HG02798 (cell line): ENCODE data around the gene ABR.
A peak's percentile ranks its signal among the peaks of the same experiment; 100 is the strongest.
"Not testable (repeated sequence)": the region's sequence is repeated elsewhere in the genome, so short reads cannot be mapped to it uniquely, and the experiment has no call there.

Experiments
- ATAC-seq: cut with Tn5 transposase; IDR thresholded peaks from one replicate; pipeline ENCODE4 v1.9.1; 2021; ENCODE audit warnings: mild to moderate bottlenecking; ENCODE audit not compliant: unreplicated experiment, poor library complexity

Gene ABR

DNA sequence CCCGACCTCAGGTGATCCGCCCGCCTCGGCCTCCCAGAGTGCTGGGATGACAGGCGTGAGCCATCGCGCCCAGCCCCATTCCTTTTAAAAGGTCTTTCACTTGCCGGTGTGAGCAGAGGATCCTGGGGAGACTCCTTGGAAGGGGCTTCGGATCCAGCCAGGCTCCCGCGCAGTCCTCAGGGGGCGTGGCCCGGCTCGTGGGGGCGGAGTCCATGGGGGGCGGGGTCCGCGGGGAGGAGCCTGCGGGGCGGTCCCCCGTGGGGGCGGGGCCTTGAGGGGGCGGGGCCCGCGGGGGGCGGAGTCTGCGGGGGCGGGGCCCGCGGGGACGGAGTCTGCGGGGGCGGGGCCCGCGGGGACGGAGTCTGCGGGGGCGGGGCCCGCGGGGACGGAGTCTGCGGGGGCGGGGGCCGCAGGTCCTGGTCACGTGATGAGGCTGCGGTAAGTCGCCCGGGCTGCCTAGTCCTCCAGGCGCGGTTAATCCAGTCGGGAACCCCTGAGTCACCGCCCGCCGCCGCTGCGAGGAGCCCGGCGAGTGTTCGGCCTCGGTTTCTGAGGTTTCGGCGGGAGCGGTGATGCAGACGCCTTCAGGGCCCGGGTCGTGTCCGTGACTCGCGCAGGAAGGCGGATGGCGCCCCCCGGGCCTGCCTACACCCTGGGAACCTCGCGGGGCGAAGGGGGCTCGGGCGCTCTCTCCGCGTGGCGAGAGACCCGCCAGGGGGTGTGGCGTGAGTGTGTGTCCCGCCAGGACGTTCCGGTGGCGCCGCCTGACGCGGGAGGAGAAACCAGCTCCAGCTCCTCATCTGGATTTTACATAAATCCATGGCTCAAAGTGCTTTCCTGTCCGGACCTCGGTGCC, 23.6 kb upstream of the ABR start:
- ATAC-seq = no peak

- no peak for ATAC-seq
Observed at GRCh38 chr17:1202291-1202690, 22.5 kb upstream of the ABR start.

DNA sequence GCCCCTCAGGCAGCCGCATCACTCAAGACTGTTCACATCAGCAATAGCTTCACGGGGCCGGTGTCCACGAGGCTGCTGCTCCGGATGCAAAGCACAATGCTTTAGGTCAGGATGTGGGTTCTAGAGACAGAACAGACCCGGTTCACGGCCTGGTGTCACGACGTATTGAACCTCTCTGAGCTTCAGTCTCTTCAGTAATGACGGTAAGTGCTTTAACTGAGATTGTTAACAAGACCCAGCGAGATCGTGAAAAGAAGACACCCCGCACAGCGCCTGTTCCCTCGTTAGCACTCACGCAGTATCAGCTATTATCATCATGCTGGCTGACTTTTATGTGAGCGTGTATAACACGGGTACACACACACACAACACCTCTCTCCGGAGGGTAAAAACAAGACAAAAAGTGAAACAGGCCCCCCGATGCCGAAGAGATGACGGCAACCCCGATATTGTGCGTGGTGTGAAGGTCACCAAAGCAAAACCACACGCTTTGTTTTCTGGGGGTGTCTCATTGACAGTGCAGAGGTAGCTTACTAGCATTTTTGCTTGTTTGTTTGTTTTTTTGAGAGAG, 21.4 kb upstream of the ABR start:
- no peak for ATAC-seq

DNA sequence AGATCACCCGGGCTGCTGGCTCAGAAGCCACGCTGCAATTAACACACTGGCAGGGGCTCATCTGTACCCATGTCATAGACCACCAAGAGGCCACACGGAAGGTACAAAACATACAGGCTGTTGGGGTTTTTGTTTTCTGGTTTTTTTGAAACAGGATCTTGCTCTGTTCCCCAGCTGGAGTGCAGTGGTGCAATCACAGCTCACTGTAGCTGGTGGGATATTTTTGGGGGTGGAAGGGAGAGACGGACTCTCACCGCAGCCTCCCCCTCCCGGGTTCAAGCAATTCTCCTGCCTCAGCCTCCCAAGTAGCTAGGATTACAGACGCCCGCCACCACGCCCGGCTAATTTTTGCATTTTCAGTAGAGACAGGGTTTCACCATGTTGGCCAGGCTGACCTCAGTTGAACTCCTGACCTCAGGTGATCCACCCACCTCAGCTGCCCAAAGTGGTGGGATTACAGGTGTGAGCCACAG, 19.5 kb upstream of the ABR start:
- not testable (repeated sequence) for ATAC-seq

- ATAC-seq = peak; percentile 67
Observed at GRCh38 chr17:1197781-1198490, 18.2 kb upstream of the ABR start.

GRCh38 chr17:1197379-1197778, 17.6 kb upstream of the ABR start:
- ATAC-seq = no peak

DNA sequence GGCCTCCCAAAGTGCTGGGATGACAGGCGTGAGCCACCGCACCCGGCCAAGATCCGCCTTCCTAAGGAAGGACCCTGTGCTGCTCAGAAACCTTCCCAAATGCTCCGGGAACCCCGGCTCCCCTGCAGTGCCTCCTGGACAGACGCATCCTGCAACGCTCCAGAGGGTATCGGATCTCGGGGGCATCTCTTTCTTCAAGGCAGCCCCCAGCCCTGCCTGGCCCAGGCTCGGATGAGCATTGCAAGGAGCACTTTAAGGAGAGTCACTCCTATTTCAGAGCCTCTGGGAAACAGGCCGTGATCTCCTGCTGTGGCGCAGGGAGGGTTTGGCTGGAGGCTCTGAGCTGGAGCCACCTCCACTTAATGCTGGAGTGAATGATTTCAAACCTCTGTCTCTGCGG, 17.2 kb upstream of the ABR start:
- ATAC-seq = no peak

- no peak for ATAC-seq
Observed at GRCh38 chr17:1192911-1193699, 13.3 kb upstream of the ABR start.

DNA sequence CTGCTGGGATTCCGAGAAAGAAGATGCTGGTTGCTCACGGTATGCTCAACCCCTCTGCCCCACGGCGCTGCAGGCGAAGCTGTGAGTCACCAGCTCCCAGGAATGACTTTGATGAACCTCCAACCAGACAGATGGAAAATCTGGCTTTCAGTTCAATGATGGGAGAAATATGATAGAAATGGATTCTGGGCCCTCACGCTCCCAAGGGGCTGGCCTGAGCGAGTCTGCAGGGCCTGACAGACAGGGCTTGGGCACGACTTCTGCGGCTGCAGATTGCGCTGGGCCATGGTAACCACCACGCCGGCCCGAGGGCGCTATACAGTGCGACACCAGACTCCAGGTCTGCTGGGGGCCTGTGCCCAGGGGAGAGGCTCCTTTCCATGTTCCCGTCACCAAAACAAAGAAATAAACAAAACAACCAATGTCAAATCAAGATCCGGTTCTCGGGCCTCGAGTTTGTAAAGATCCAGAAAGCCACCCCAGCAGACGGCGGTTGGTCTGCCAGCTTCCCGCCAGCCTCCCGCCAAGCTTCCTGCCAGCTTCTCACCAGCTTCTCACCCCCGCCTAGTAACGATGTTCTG, 11.1 kb upstream of the ABR start:
- no peak for ATAC-seq

- peak; percentile 41 for ATAC-seq
Observed at GRCh38 chr17:1188812-1189504, 9.2 kb upstream of the ABR start.

GRCh38 chr17:1186923-1187771, 7.4 kb upstream of the ABR start:
- ATAC-seq = no peak

DNA sequence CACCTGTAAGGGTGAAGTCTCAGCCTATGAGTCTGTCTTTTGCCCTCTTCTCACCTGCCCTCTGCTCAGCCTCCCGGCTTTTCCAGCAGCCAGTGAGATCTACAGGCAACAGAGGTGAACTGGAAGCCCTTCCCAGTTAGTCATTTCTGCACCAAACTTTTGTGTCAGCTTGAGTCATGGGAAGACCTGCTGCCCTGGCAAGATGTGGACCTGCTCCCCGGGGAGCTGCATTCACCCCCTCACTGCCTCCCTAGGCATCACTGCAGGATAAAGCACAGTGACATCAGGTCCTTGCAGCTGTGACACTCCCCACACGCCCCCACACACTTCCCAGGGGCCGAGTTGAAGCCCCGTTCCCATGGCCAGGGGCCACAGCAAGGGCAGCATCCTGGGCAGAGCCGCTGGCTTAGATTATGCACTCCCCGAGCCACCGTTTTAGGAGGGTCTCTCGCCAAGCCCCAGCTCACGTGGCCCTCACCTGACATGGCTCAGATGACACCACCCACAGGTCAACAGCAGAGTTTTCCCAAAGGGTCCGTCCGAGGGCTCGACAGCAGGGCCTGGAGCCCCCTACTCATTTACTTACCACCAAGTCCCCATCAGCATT, 6.5 kb upstream of the ABR start:
- ATAC-seq = no peak

GRCh38 chr17:1183171-1183873, 3.5 kb upstream of the ABR start:
- peak; percentile 36 for ATAC-seq

- ATAC-seq = no peak
Observed at GRCh38 chr17:1182811-1183170, 3.0 kb upstream of the ABR start.

- peak; percentile 17 for ATAC-seq
Observed at GRCh38 chr17:1181753-1182137, 2.0 kb upstream of the ABR start.

GRCh38 chr17:1180958-1181752, 1.4 kb upstream of the ABR start:
- peak; percentile 30 for ATAC-seq
